ENCODE data around the gene TNFRSF18. TPM values are rescaled to one million over a fixed set of nuclear protein-coding genes. Genes with fewer than 3 reads are reported as not detected.

Gene TNFRSF18
- total RNA-seq, 1 experiment from 2014 or later, result not detected

GRCh38 chr1:1166642-1167397 is 39.6 kb downstream of the TNFRSF18 start:
- no peak for DNase-seq (ENCODE audit: low spot score)

- no peak for DNase-seq (ENCODE audit: low spot score)
Observed at GRCh38 chr1:1165900-1166421, 40.4 kb downstream of the TNFRSF18 start.

- DNase-seq (ENCODE audit: low spot score), result no peak
Observed at GRCh38 chr1:1165485-1165884, 40.9 kb downstream of the TNFRSF18 start.

- DNase-seq (ENCODE audit: low spot score), result no peak
Observed at GRCh38 chr1:1164701-1165451, 41.5 kb downstream of the TNFRSF18 start.

- no peak for DNase-seq (ENCODE audit: low spot score)
Observed at GRCh38 chr1:1164361-1164700, 42.1 kb downstream of the TNFRSF18 start.

- DNase-seq (ENCODE audit: low spot score), result no peak
Observed at GRCh38 chr1:1163538-1164070, 42.8 kb downstream of the TNFRSF18 start.

- no peak for DNase-seq (ENCODE audit: low spot score)
Observed at GRCh38 chr1:1162597-1163537, 43.5 kb downstream of the TNFRSF18 start.

- DNase-seq (ENCODE audit: low spot score), result no peak
Observed at GRCh38 chr1:1161683-1162079, 44.7 kb downstream of the TNFRSF18 start.

- DNase-seq (ENCODE audit: low spot score), result no peak
Observed at GRCh38 chr1:1161078-1161682, 45.2 kb downstream of the TNFRSF18 start.

GRCh38 chr1:1160281-1160930 is 46.0 kb downstream of the TNFRSF18 start:
- DNase-seq (ENCODE audit: low spot score), result no peak

- no peak for DNase-seq (ENCODE audit: low spot score)
Observed at GRCh38 chr1:1157914-1158710, 48.3 kb downstream of the TNFRSF18 start.

GRCh38 chr1:1157426-1157913 is 48.9 kb downstream of the TNFRSF18 start:
- no peak for DNase-seq (ENCODE audit: low spot score)

GRCh38 chr1:1157033-1157365 is 49.4 kb downstream of the TNFRSF18 start:
- DNase-seq (ENCODE audit: low spot score), result no peak

- no peak for DNase-seq (ENCODE audit: low spot score)
Observed at GRCh38 chr1:1156140-1157032, 50.0 kb downstream of the TNFRSF18 start.

- DNase-seq (ENCODE audit: low spot score), result no peak
Observed at GRCh38 chr1:1155258-1155657, 51.1 kb downstream of the TNFRSF18 start.

GRCh38 chr1:1153874-1154273 is 52.5 kb downstream of the TNFRSF18 start:
- DNase-seq (ENCODE audit: low spot score), result no peak

Data from A172 (cell line).